Cardiac muscle cell (in vitro differentiated cells and primary cell): ENCODE results near the gene TAF11L12. TPM values are rescaled to one million over a fixed set of nuclear protein-coding genes. Genes with fewer than 3 reads are reported as not detected.
"Not testable (repeated sequence)": the region's sequence is repeated elsewhere in the genome, so short reads cannot be mapped to it uniquely, and the experiment has no call there.

Experiments
- DNase-seq, 2 donors: peaks; one replicate each; pipeline versions ENCODE4 v3.0.0 to v3.0.0-alpha.2; 2010 to 2017; ENCODE audit warnings: low read depth in 1 of 2, low spot score in 1 of 2
- H3K27ac ChIP-seq: fragments of 200-600 bp; sonication (generic); 2 replicates; pipeline ENCODE4 v1.5.1; 2016
- H3K27me3 ChIP-seq: fragments of 200-600 bp; sonication (generic); 2 replicates; pipeline ENCODE4 v1.6.0; 2016; ENCODE audit warnings: control low read depth
- H3K36me3 ChIP-seq: fragments of 200-600 bp; sonication (generic); 2 replicates; pipeline ENCODE4 v1.5.1; 2016; ENCODE audit warnings: control low read depth
- H3K4me1 ChIP-seq: fragments of 200-600 bp; sonication (generic); 2 replicates; pipeline ENCODE4 v1.8.1; 2017; ENCODE audit warnings: low read depth, mild to moderate bottlenecking, mixed run types
- H3K4me3 ChIP-seq: fragments of 200-600 bp; sonication (generic); 2 replicates; pipeline ENCODE4 v1.5.1; 2016; ENCODE audit warnings: mild to moderate bottlenecking
- H3K9me3 ChIP-seq: fragments of 200-600 bp; sonication (generic); 2 replicates; pipeline ENCODE4 v1.5.1; 2017; ENCODE audit warnings: low read depth, mild to moderate bottlenecking, control low read depth
- CTCF ChIP-seq: IDR thresholded peaks from 2 replicates; pipeline ENCODE4 v1.5.1; 2012; ENCODE audit warnings: low read depth, mild to moderate bottlenecking, low read length
- polyA plus RNA-seq: library from polyadenylated mRNA; unstranded; fragments of >200 nt; fragmentation: Nextera tagmentation; extraction: Ambion mirVana; gene quantifications from 2 replicates; pipeline ENCODE4 v1.2.1, GENCODE V29; 2016
- total RNA-seq: library from RNA; depleted of rRNA; stranded (reverse); fragments of >200 nt; gene quantifications from 2 replicates; pipeline ENCODE4 v1.2.3, GENCODE V29; 2016

The TAF11L12 gene
- total RNA-seq (not detected in 2 replicates), polyA plus RNA-seq (not detected in 2 replicates)

- DNase-seq, H3K27me3 ChIP-seq, H3K4me1 ChIP-seq: not testable (repeated sequence)
These were observed at the start of gene TAF11L12 for GRCh38 chr5:17610092-17610491. Gene TAF11L12, plus strand, starts transcription at chr5:17610392.

GRCh38 chr5:17585658-17586057, 24.5 kb upstream of the TAF11L12 start, which contains the start of gene TAF11L7:
Gene TAF11L7, minus strand, starts transcription at chr5:17585758.
- DNase-seq, H3K4me1 ChIP-seq, H3K27ac ChIP-seq, H3K9me3 ChIP-seq, H3K27me3 ChIP-seq, H3K4me3 ChIP-seq, H3K36me3 ChIP-seq: not testable (repeated sequence)

More at GRCh38 chr5:17610092-17610491, at the start of gene TAF11L12:
- not testable (repeated sequence) for H3K27ac ChIP-seq, H3K36me3 ChIP-seq, H3K9me3 ChIP-seq, H3K4me3 ChIP-seq

- not testable (repeated sequence) for H3K4me1 ChIP-seq, H3K36me3 ChIP-seq, DNase-seq, H3K9me3 ChIP-seq, H3K27me3 ChIP-seq, H3K27ac ChIP-seq, H3K4me3 ChIP-seq
These were observed 19.3 kb upstream of the TAF11L12 start, which contains the start of gene TAF11L8 for GRCh38 chr5:17590860-17591259. Gene TAF11L8, minus strand, starts transcription at chr5:17590960.

- H3K36me3 ChIP-seq, H3K9me3 ChIP-seq, H3K27me3 ChIP-seq, H3K27ac ChIP-seq, H3K4me1 ChIP-seq, H3K4me3 ChIP-seq, DNase-seq: not testable (repeated sequence)
These were observed 15.9 kb upstream of the TAF11L12 start, which contains the start of gene TAF11L9 for GRCh38 chr5:17594255-17594654. Gene TAF11L9, minus strand, starts transcription at chr5:17594394.

- not testable (repeated sequence) for H3K36me3 ChIP-seq, H3K4me1 ChIP-seq, H3K27me3 ChIP-seq, H3K4me3 ChIP-seq, H3K27ac ChIP-seq, DNase-seq, H3K9me3 ChIP-seq
These were observed 12.5 kb upstream of the TAF11L12 start, which contains the start of gene TAF11L10 for GRCh38 chr5:17597728-17598127. Gene TAF11L10, minus strand, starts transcription at chr5:17597828.

- not testable (repeated sequence) for DNase-seq, H3K27me3 ChIP-seq, H3K4me1 ChIP-seq, H3K36me3 ChIP-seq, H3K9me3 ChIP-seq, H3K27ac ChIP-seq, H3K4me3 ChIP-seq
These were observed 6.3 kb upstream of the TAF11L12 start, which contains the start of gene TAF11L11 for GRCh38 chr5:17603880-17604279. Gene TAF11L11, plus strand, starts transcription at chr5:17604183.

GRCh38 chr5:17604951-17605350, 5.2 kb upstream of the TAF11L12 start:
- Histone ChIP-seq H3K4me3 (no peak overlapping the region), H3K36me3 (no peaks in the 10 kb centered on the region), H3K9me3 (no peaks in the 10 kb centered on the region), H3K27ac (no peak overlapping the region), H3K27me3 (no peaks in the 10 kb centered on the region), H3K4me1 (no peaks in the 10 kb centered on the region)
- TF ChIP-seq CTCF: no peak
- DNase-seq: no peak

- H3K4me3 ChIP-seq, H3K9me3 ChIP-seq, DNase-seq, H3K27ac ChIP-seq, H3K4me1 ChIP-seq, H3K27me3 ChIP-seq, H3K36me3 ChIP-seq: not testable (repeated sequence)
These were observed 2.7 kb upstream of the TAF11L12 start for GRCh38 chr5:17607461-17607860.

GRCh38 chr5:17614872-17615605, 4.8 kb downstream of the TAF11L12 start:
- H3K4me3 ChIP-seq: no peak overlapping the region
- no peak for DNase-seq
- TF ChIP-seq CTCF: no peak
- H3K27ac ChIP-seq: no peak overlapping the region
- no peaks in the 10 kb centered on the region for H3K4me1 ChIP-seq
- no peaks in the 10 kb centered on the region for H3K36me3 ChIP-seq
- H3K27me3 ChIP-seq: no peaks in the 10 kb centered on the region
- no peaks in the 10 kb centered on the region for H3K9me3 ChIP-seq
